Urinary bladder (tissue), 4 donors: ENCODE measurements around the gene SRSF1. TPM values are rescaled to one million over a fixed set of nuclear protein-coding genes. Genes with fewer than 3 reads are reported as not detected.

Experiments used
- DNase-seq: peaks from one replicate; pipeline ENCODE4 v3.0.0-alpha.2; 2015; ENCODE audit errors: extremely low spot score
- H3K27ac ChIP-seq: one replicate; pipeline ENCODE4 v1.5.1; 2013; ENCODE audit warnings: low read depth, mild to moderate bottlenecking, moderate library complexity
- H3K36me3 ChIP-seq: one replicate; pipeline ENCODE4 v1.6.1; 2013; ENCODE audit warnings: mild to moderate bottlenecking, moderate library complexity; ENCODE audit not compliant: insufficient read depth
- H3K4me1 ChIP-seq: one replicate; pipeline ENCODE4 v1.6.1; 2013; ENCODE audit warnings: mild to moderate bottlenecking, moderate library complexity; ENCODE audit not compliant: insufficient read depth
- H3K4me3 ChIP-seq: one replicate; pipeline ENCODE4 v1.5.1; 2013; ENCODE audit warnings: low read depth, low read length
- WGBS: extraction: QIAGEN DNeasy Blood & Tissue Kit; methylation state at CpG from one replicate; pipeline ENCODE4 v1.1.7; 2013; 5-methylcytosine and 5-hydroxymethylcytosine counted together
- polyA plus RNA-seq: library from polyadenylated mRNA; stranded (reverse); fragments of 200-250 nt; gene quantifications from one replicate; pipeline ENCODE4 v1.2.3, GENCODE V29; 2013
- total RNA-seq: library from RNA; depleted of rRNA; stranded (reverse); fragments of >200 nt; gene quantifications from one replicate; pipeline ENCODE4 v1.2.3, GENCODE V29; 2014
- donor health status: healthy with polysubstance abuse.
- donor health status: healthy.

SRSF1 gene
- total and polyA plus RNA-seq, 2 donors: 122 to 317 TPM

GRCh38 chr17:57993471-57994365 lies 13.3 kb downstream of the SRSF1 start:
- 31% methylated on average over 3 of the region's 3 CpGs for WGBS
- Histone ChIP-seq H3K27ac (peak overlapping the region; percentile 23), H3K4me3 (no peak overlapping the region), H3K4me1 (peaks cover 2% of the 10 kb centered on the region), H3K36me3 (no peaks in the 10 kb centered on the region)
- no peak for DNase-seq

DNA sequence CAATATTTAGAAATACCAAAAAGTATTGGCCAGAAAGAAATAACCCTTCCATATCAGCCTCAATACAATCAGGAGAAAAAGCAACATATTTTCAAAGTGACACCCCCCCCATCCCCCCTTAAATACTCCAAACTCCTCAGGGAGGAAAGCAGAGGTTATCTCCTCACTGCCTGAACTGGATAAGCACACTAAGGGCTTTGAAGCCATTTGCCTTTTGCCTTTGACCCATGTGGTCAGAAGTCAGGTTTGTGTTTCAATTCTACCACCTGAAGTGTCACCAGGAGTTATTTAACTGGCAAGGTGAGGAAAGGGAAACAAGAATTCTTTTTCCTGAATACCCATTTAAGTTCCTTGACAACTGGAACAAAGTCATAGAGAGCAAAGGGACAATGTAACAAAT lies 15.5 kb downstream of the SRSF1 start:
- Histone ChIP-seq H3K4me3 (no peak overlapping the region), H3K4me1 (peaks cover 2% of the 10 kb centered on the region), H3K36me3 (no peaks in the 10 kb centered on the region), H3K27ac (no peak overlapping the region)
- DNase-seq: no peak

- WGBS: 78% methylated on average over 2 of the region's 2 CpGs
- H3K27ac ChIP-seq: no peak overlapping the region
- H3K36me3 ChIP-seq: no peaks in the 10 kb centered on the region
- H3K4me3 ChIP-seq: no peak overlapping the region
- peaks cover 2% of the 10 kb centered on the region for H3K4me1 ChIP-seq
- no peak for DNase-seq
Measured at GRCh38 chr17:57990037-57990436, 17.0 kb downstream of the SRSF1 start.

DNA sequence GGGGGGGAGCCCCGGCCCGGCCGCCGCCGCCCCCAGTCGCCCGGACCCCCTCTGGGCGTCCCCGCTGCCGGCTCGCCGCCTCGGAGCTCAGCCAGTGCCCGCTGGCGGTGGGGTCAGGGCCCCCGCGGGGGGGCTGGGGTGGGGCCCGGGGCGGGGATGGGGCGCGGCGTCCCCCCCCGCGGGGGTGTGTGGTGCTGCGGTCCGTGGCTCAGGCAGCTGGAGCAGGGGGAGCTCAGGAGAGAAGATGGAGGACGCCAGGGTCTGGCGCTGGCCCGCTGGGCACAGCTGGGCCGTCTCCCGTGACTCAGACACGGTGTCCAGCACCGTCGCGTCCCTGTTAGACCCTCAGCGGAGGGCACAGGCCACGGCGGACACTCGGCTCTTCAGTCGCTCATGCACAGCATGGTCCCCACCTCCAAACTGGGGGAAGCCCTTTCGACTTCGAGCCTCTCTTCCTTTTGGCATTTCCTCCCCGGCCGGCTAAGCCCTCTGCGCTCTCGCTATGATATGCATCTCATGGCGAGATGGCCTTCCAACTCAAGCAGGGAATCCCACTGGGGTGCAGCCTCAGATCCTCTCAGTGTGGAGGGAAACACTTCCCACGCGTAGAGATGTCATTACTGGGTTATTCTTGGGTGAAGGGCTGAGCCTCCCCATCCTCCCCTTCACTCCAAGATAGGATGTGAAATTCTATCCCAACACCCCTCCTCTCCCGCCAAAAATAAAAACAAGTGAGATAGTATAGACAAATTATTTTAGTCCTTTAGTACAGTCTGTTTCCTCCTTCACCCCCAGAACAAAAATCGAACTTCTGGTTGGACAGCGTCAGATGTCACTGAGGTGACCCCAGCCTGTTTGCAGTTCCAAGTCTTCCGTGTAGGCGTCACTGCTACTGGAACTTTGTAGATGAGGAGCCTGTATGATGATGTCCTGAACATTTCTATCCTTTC lies 18.5 kb downstream of the SRSF1 start:
- 1% methylated on average over 54 of the region's 54 CpGs for WGBS
- no peaks in the 10 kb centered on the region for H3K36me3 ChIP-seq
- no peak for DNase-seq
- H3K4me3 ChIP-seq: peak overlapping the region; percentile 96
- H3K4me1 ChIP-seq: no peaks in the 10 kb centered on the region
- peak overlapping the region; percentile 99 for H3K27ac ChIP-seq

- Histone ChIP-seq H3K4me3 (peak within 1 kb of the TSS; percentile 96), H3K27ac (peak within 1 kb of the TSS; percentile 99), H3K4me1 (no peaks in the 10 kb centered on the region), H3K36me3 (no peaks in the 10 kb centered on the region)
- WGBS: under 1% methylated on average over 74 of the region's 74 CpGs
- no peak for DNase-seq
Measured at GRCh38 chr17:57987581-57988300, 19.3 kb downstream of the SRSF1 start, which contains the start of gene VEZF1. VEZF1 (minus strand) TSS chr17:57988254; CDS start chr17:57988111, 143 bp downstream.

DNA sequence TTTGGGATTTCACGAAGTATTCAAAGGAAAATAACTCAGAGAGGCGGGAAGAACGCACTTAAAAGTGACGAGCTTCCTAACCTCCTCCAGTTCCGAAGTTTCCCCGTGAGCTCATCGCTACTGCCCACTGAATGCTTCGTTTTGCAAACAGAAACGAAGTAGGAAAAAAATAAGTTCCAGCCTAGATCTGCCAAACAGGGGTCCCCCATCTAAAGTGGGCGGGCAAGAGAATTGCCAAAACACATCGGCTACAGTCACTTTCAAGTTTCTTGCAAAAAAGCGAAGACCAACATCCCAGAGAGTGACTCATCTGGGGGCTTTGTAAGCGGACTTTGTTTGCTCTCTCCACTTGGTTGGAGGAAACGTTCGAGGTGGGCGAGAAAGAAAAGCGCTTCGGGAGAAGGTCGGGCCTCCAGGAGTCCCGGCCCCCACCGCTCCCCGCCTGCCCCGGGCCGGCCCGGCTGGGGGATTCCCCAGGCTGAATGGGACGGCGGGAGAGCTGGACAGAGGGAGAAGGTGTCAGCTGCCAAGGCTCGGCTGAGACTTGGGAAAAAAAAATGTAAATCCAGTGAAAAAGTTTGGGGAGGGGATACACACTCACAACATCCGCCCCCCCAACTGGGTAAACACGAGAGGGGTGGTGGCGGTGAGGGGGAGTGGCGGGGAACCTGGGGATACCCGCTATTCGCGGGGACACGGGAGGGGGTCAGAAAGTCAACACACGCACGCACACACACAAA lies 20.0 kb downstream of the SRSF1 start:
- under 1% methylated on average over 38 of the region's 38 CpGs for WGBS
- no peaks in the 10 kb centered on the region for H3K4me1 ChIP-seq
- H3K4me3 ChIP-seq: peak overlapping the region; percentile 96
- H3K27ac ChIP-seq: peak overlapping the region; percentile 99
- no peaks in the 10 kb centered on the region for H3K36me3 ChIP-seq
- peak; percentile 69 for DNase-seq

DNA sequence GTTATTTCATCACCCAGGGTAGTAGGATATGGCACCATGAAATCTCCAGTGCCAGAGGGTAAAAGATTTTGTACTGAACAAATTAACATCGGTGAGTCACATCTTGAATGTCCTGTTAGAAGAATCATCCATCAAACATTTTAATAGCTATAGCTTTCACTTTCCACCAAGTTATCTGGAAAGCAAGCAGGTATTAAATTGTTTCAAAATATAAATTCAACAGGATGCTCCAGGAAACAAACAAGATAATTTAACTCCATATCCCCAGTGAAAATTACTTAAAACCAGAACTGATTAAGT lies 21.4 kb downstream of the SRSF1 start:
- Histone ChIP-seq H3K36me3 (no peaks in the 10 kb centered on the region), H3K27ac (no peak overlapping the region), H3K4me1 (no peaks in the 10 kb centered on the region), H3K4me3 (no peak overlapping the region)
- 10% methylated on average over 1 of the region's 1 CpG for WGBS
- DNase-seq: no peak

DNA sequence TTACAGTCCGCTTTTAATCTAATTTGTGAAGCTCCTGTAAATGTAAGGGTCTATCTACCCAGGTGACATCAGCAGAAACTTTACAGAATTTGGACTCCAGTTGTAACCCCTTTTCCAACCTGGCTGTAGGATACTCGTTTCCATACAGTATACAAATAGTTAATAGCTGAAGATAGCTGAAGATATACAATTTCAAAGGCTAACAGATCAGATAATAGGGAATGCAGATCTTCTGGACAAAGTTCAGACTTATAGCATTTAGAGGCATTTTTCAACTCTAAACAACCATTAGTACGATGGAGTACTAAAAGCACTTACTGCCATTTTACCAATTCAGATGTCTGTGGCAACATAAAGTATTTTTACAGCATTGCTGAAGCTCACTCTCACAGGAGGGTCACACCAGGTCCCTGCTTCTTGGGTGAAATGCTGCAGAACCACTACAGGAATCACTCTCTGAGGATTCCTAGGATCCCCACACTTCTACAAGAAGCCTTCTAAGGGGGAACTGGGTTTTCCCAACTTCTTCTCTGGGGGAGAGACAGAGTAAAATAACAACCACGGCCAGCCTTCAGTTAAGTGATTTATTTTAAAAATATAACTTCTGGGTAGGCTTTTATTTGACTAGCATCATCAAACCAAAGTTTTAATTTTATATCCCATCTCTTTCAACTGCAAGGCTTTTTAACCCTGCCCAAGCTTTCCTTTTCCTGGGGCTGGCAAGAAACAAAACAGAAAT lies 21.9 kb downstream of the SRSF1 start:
- Histone ChIP-seq H3K4me3 (no peak overlapping the region), H3K4me1 (no peaks in the 10 kb centered on the region), H3K27ac (no peak overlapping the region), H3K36me3 (no peaks in the 10 kb centered on the region)
- no peak for DNase-seq
- WGBS: 28% methylated on average over 4 of the region's 4 CpGs

- no peaks in the 10 kb centered on the region for H3K4me1 ChIP-seq
- DNase-seq: no peak
- H3K4me3 ChIP-seq: peak overlapping the region; percentile 19
- 17% methylated on average over 4 of the region's 4 CpGs for WGBS
- peak overlapping the region; percentile 4 for H3K27ac ChIP-seq
- no peaks in the 10 kb centered on the region for H3K36me3 ChIP-seq
Measured at GRCh38 chr17:57984261-57984890, 22.7 kb downstream of the SRSF1 start.

DNA sequence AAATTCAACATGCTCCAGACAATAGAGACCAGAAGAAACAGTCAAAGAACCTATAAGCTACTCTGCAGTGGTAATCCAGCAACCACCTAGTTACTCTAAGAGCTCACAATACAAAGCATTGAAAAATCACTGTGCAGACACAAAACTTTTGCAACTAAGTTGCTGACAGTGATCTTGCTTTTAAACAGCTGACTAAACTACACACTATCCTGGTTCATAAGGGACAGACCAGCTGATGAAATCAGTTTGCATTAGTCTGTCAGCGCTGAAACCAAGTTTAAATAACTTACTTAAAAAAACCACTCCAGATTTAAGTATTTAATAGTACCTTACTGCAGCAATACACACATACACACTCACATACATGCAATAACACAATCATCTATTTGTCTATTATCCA lies 23.6 kb downstream of the SRSF1 start:
- Histone ChIP-seq H3K36me3 (no peaks in the 10 kb centered on the region), H3K4me1 (no peaks in the 10 kb centered on the region), H3K27ac (no peak overlapping the region), H3K4me3 (no peak overlapping the region)
- 55% methylated on average over 1 of the region's 1 CpG for WGBS
- no peak for DNase-seq

GRCh38 chr17:57982452-57983170 lies 24.4 kb downstream of the SRSF1 start:
- Histone ChIP-seq H3K36me3 (no peaks in the 10 kb centered on the region), H3K4me1 (no peaks in the 10 kb centered on the region), H3K27ac (no peak overlapping the region), H3K4me3 (no peak overlapping the region)
- no peak for DNase-seq
- WGBS: 57% methylated on average over 14 of the region's 14 CpGs
